Panc1 (cell line): ENCODE results near the gene KPTN.

ENCODE experiments used
- CTCF ChIP-seq: fragments of 450-650 bp; IDR thresholded peaks from 2 replicates; pipeline ENCODE4 v1.5.1; 2017; ENCODE audit warnings: mild to moderate bottlenecking
- POLR2AphosphoS5 ChIP-seq: IDR thresholded peaks from 2 replicates; pipeline ENCODE4 v1.6.1; 2012; ENCODE audit warnings: mild to moderate bottlenecking, low read depth, low read length, moderate library complexity
- REST ChIP-seq, 2 experiments: IDR thresholded peaks; 2 replicates each; pipeline ENCODE4 v1.6.1; 2011 to 2012; ENCODE audit warnings: low read depth in 2 of 2, control low read depth in 1 of 2, low read length in 1 of 2, mild to moderate bottlenecking in 1 of 2, moderate library complexity in 1 of 2; ENCODE audit not compliant: insufficient read depth in 1 of 2
- TCF7L2 ChIP-seq: IDR thresholded peaks from 2 replicates; pipeline ENCODE4 v1.6.1; 2011; ENCODE audit warnings: mild to moderate bottlenecking, low read depth, low read length, inconsistent platforms

- TF ChIP-seq CTCF (no peak), REST (IDR thresholded peaks at IDR 0.05; ENCODE audit: insufficient read depth in 1 of 2, low read depth in 2 of 2, low read length in 1 of 2) (no peak), POLR2AphosphoS5 (no peak), TCF7L2 (no peak)
These were observed 14.5 kb upstream of the KPTN start for GRCh38 chr19:47498561-47498960.
